Parietal lobe (tissue), 1 donor: Measurements from ENCODE around the gene MASP1. TPM values are rescaled to one million over a fixed set of nuclear protein-coding genes. Genes with fewer than 3 reads are reported as not detected.

Experiments used
- total RNA-seq: library from RNA; depleted of rRNA; stranded (reverse); fragments of >200 nt; gene quantifications from one replicate; pipeline ENCODE4 v1.2.3, GENCODE V29; 2014

MASP1 gene
- 59.8 TPM for total RNA-seq

GRCh38 chr3:187291512-187292132 is at the start of gene MASP1:
Gene MASP1, minus strand, starts transcription at chr3:187291737. Its CDS starts 105 bp downstream, at chr3:187291632.

DNA sequence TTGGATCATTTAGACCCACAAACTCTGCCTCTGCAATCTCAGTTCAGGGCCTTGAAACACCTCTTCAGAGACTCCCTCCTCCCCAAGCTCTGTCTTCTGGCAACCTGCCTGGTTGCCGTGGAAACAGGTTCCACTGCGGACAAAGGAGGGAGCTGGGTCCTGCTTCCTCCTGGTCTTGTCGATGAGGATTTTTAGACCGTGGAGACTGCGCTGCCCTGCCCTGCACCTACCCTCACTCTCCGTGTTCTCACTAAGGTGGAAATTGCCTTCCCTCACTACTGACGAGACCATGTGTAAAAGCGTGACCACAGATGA is 94.2 kb downstream of the MASP1 start, which contains the start of gene RTP1:
Gene RTP1, plus strand, starts transcription at position 152 of the 315 bp plus-strand sequence. Its CDS starts 30 bp downstream, at position 182.

Other genes starting within 250 kb of the MASP1 start
- 13.5 TPM for gene RPL39L, start 152.2 kb downstream of the MASP1 start, total RNA-seq
- 0.31 TPM for gene RTP1, start 94.3 kb downstream of the MASP1 start, total RNA-seq
- not detected for gene RTP4, start 76.6 kb upstream of the MASP1 start, total RNA-seq